HG02759 (cell line): ENCODE data around the gene ULK4.

Source experiments
- ATAC-seq: cut with Tn5 transposase; IDR thresholded peaks from one replicate; pipeline ENCODE4 v1.9.1; 2021; ENCODE audit warnings: mild to moderate bottlenecking, moderate library complexity; ENCODE audit not compliant: unreplicated experiment

Gene ULK4

GRCh38 chr3:41519746-41520145 lies 442.2 kb downstream of the ULK4 start:
- no peak for ATAC-seq

GRCh38 chr3:41518626-41519025 lies 443.3 kb downstream of the ULK4 start:
- no peak for ATAC-seq

GRCh38 chr3:41508063-41508696 lies 453.7 kb downstream of the ULK4 start:
- ATAC-seq = no peak

GRCh38 chr3:41507336-41508062 lies 454.4 kb downstream of the ULK4 start:
- ATAC-seq = no peak

GRCh38 chr3:41503998-41504623 lies 457.8 kb downstream of the ULK4 start:
- no peak for ATAC-seq

- no peak for ATAC-seq
Measured at GRCh38 chr3:41502481-41502880, 459.4 kb downstream of the ULK4 start.

- ATAC-seq = no peak
Measured at GRCh38 chr3:41502023-41502422, 459.9 kb downstream of the ULK4 start.

- no peak for ATAC-seq
Measured at GRCh38 chr3:41498847-41499246, 463.1 kb downstream of the ULK4 start.

- no peak for ATAC-seq
Measured at GRCh38 chr3:41490360-41490759, 471.5 kb downstream of the ULK4 start.

- ATAC-seq = no peak
Measured at GRCh38 chr3:41489231-41489630, 472.7 kb downstream of the ULK4 start.

GRCh38 chr3:41488501-41488900 lies 473.4 kb downstream of the ULK4 start:
- no peak for ATAC-seq

- no peak for ATAC-seq
Measured at GRCh38 chr3:41485484-41485883, 476.4 kb downstream of the ULK4 start.

- ATAC-seq = no peak
Measured at GRCh38 chr3:41482134-41482533, 479.8 kb downstream of the ULK4 start.

- no peak for ATAC-seq
Measured at GRCh38 chr3:41478278-41478677, 483.6 kb downstream of the ULK4 start.

- peak; percentile 60 for ATAC-seq
Measured at GRCh38 chr3:41477399-41478014, 484.4 kb downstream of the ULK4 start.

GRCh38 chr3:41469083-41469482 lies 492.8 kb downstream of the ULK4 start:
- no peak for ATAC-seq

- ATAC-seq = no peak
Measured at GRCh38 chr3:41467481-41467880, 494.4 kb downstream of the ULK4 start.

GRCh38 chr3:41464858-41465257 lies 497.0 kb downstream of the ULK4 start:
- no peak for ATAC-seq

- ATAC-seq = no peak
Measured at GRCh38 chr3:41464401-41464800, 497.5 kb downstream of the ULK4 start.

- ATAC-seq = no peak
Measured at GRCh38 chr3:41462103-41462691, 499.7 kb downstream of the ULK4 start.

GRCh38 chr3:41460736-41461135 lies 501.2 kb downstream of the ULK4 start:
- no peak for ATAC-seq
